Kidney (tissue), 14 donors: Measurements from ENCODE around the gene TOR1A. TPM values are rescaled to one million over a fixed set of nuclear protein-coding genes. Genes with fewer than 3 reads are reported as not detected.

Experiments
- DNase-seq, 5 donors: peaks; one replicate each; pipeline ENCODE4 v3.0.0-alpha.2; 2013 to 2020
- FAIRE-seq: peaks from 2 replicates; lab custom pipeline; 2012; peaks lifted over from hg19 to GRCh38; lab: Jason Lieb, UNC
- H3K27ac ChIP-seq, 2 donors: one replicate each; pipeline ENCODE4 v1.7.0; 2013; ENCODE audit warnings: low read depth in 2 of 2, low read length in 2 of 2, inconsistent platforms in 1 of 2
- H3K27me3 ChIP-seq: one replicate; pipeline ENCODE4 v1.7.1; 2013; ENCODE audit warnings: low read length, inconsistent platforms; ENCODE audit not compliant: control insufficient read depth, insufficient read depth
- H3K36me3 ChIP-seq, 3 donors: one replicate each; pipeline versions ENCODE4 v1.7.0 to v1.7.1; 2013; ENCODE audit warnings: low read length in 3 of 3, control low read depth in 1 of 3, inconsistent platforms in 1 of 3; ENCODE audit not compliant: insufficient read depth in 3 of 3, control insufficient read depth in 2 of 3
- H3K4me1 ChIP-seq, 3 donors: one replicate each; pipeline versions ENCODE4 v1.7.0 to v1.7.1; 2013; ENCODE audit warnings: low read length in 3 of 3, inconsistent platforms in 1 of 3, low read depth in 1 of 3; ENCODE audit not compliant: control insufficient read depth in 2 of 3, insufficient read depth in 2 of 3
- H3K4me3 ChIP-seq, 3 donors: one replicate each; pipeline versions ENCODE4 v1.7.0 to v1.8.1; 2013; ENCODE audit warnings: low read length in 3 of 3, control low read depth in 1 of 3, inconsistent platforms in 1 of 3
- H3K9ac ChIP-seq, 3 donors: one replicate each; pipeline versions ENCODE4 v1.7.0 to v1.7.1; 2013; ENCODE audit warnings: low read length in 3 of 3, control low read depth in 1 of 3, inconsistent platforms in 1 of 3
- H3K9me3 ChIP-seq, 3 donors: one replicate each; pipeline versions ENCODE4 v1.7.0 to v1.7.1; 2013; ENCODE audit warnings: low read length in 3 of 3, control low read depth in 1 of 3, inconsistent platforms in 1 of 3; ENCODE audit not compliant: control insufficient read depth in 2 of 3, insufficient read depth in 1 of 3
- CTCF ChIP-seq: IDR thresholded peaks from 3 replicates; pipeline ENCODE4 v1.5.1; 2012; ENCODE audit warnings: mild to moderate bottlenecking, moderate library complexity, borderline replicate concordance; ENCODE audit not compliant: insufficient read depth; ENCODE audit errors: extremely low read depth
- intact Hi-C: fragments of 100-400 bp; cut with DNase I; formaldehyde crosslinking; loops from one replicate; pipeline ENCODE4 v1.11.1; 2022
- polyA plus RNA-seq: library from polyadenylated mRNA; stranded (reverse); fragments of 350-450 nt; fragmentation: Illumina TruSeq; extraction: RNeasy Lipid Tissue Mini Kit (QIAGEN cat#74804); gene quantifications from one replicate; pipeline ENCODE4 v1.2.3, GENCODE V29; 2014; ENCODE audit warnings: low read depth, low replicate concordance; ENCODE audit not compliant: insufficient read depth
- total RNA-seq: library from RNA; stranded (reverse); fragmentation: NEBNext Ultra II Directional; extraction: Animal tissue kit (Norgen Biotek cat#: 25700); gene quantifications from one replicate; pipeline ENCODE4 v1.2.1, GENCODE V29; 2021
- donor health status: control.
- donor health status: control.
- donor health status: control.
- donor health status: control.
- donor health status: control.
- donor health status: DM: yes; HTN: yes; CAD: no.
- donor health status: Normal renal cell carcinoma (clear cell type).

TOR1A gene
- total and polyA plus RNA-seq, 2 donors from 2014 or later: 24.6 to 29.2 TPM

GRCh38 chr9:129803676-129804060, 20.3 kb downstream of the TOR1A start:
- FAIRE-seq: no peak
- Histone ChIP-seq H3K9ac (peak overlapping the region in 2 of 3 donors; percentile 73 to 92), H3K4me1 (peaks cover 0 to 7% (median 6%) of the 10 kb centered on the region in 3 donors), H3K27ac (no peak overlapping the region), H3K36me3 (peaks cover 3 to 6% (median 3%) of the 10 kb centered on the region in 3 donors), H3K9me3 (no peaks in the 10 kb centered on the region), H3K27me3 (no peaks in the 10 kb centered on the region), H3K4me3 (peak overlapping the region; percentile 1 to 81 (median 64))
- peak in 1 of 5 donors; percentile 29 for DNase-seq
- intact Hi-C loops: no loop called here
- no peak for TF ChIP-seq CTCF

- Histone ChIP-seq H3K9me3 (no peaks in the 10 kb centered on the region), H3K36me3 (peaks cover 3 to 6% (median 3%) of the 10 kb centered on the region in 3 donors), H3K27ac (peak within 1 kb of the TSS; percentile 78 to 87), H3K9ac (peak within 1 kb of the TSS in 2 of 3 donors; percentile 73 to 92), H3K27me3 (no peaks in the 10 kb centered on the region), H3K4me1 (peaks cover 0 to 7% (median 6%) of the 10 kb centered on the region in 3 donors), H3K4me3 (peak within 1 kb of the TSS; percentile 64 to 81 (median 68))
- no peak for TF ChIP-seq CTCF
- intact Hi-C loops: no loop called here
- FAIRE-seq (no peak), DNase-seq (peak; percentile 96 to 98 (median 97))
Measured at GRCh38 chr9:129802833-129803675, 20.9 kb downstream of the TOR1A start, which contains the start of gene TOR1B. TOR1B (plus strand) TSS chr9:129803184; CDS start chr9:129803213, 29 bp downstream.

- FAIRE-seq (no peak), DNase-seq (no peak)
- no peak for TF ChIP-seq CTCF
- intact Hi-C loops: no loop called here
- Histone ChIP-seq H3K36me3 (no peaks in the 10 kb centered on the region), H3K27me3 (no peaks in the 10 kb centered on the region), H3K27ac (no peak overlapping the region), H3K9ac (no peak overlapping the region), H3K9me3 (no peaks in the 10 kb centered on the region), H3K4me1 (peaks cover 0 to 7% (median 6%) of the 10 kb centered on the region in 3 donors), H3K4me3 (no peak overlapping the region)
Measured at GRCh38 chr9:129801504-129801903, 22.4 kb downstream of the TOR1A start.
